ENCODE measurements around the gene NFIA.

GRCh38 chr1:61042466-61043009 is 39.8 kb upstream of the NFIA start:
- TF ChIP-seq PBX3 (CRISPR knock-in tag; IDR thresholded peaks at IDR 0.05): no peak
- TF ChIP-seq, protein P1, sequence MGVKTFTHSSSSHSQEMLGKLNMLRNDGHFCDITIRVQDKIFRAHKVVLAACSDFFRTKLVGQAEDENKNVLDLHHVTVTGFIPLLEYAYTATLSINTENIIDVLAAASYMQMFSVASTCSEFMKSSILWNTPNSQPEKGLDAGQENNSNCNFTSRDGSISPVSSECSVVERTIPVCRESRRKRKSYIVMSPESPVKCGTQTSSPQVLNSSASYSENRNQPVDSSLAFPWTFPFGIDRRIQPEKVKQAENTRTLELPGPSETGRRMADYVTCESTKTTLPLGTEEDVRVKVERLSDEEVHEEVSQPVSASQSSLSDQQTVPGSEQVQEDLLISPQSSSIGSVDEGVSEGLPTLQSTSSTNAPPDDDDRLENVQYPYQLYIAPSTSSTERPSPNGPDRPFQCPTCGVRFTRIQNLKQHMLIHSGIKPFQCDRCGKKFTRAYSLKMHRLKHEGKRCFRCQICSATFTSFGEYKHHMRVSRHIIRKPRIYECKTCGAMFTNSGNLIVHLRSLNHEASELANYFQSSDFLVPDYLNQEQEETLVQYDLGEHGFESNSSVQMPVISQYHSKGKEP (tag by site-specific recombination; IDR thresholded peaks at IDR 0.05): no peak
- no peak for TF ChIP-seq ZNF140 (tag by site-specific recombination; IDR thresholded peaks at IDR 0.05)
- TF ChIP-seq, protein P2, sequence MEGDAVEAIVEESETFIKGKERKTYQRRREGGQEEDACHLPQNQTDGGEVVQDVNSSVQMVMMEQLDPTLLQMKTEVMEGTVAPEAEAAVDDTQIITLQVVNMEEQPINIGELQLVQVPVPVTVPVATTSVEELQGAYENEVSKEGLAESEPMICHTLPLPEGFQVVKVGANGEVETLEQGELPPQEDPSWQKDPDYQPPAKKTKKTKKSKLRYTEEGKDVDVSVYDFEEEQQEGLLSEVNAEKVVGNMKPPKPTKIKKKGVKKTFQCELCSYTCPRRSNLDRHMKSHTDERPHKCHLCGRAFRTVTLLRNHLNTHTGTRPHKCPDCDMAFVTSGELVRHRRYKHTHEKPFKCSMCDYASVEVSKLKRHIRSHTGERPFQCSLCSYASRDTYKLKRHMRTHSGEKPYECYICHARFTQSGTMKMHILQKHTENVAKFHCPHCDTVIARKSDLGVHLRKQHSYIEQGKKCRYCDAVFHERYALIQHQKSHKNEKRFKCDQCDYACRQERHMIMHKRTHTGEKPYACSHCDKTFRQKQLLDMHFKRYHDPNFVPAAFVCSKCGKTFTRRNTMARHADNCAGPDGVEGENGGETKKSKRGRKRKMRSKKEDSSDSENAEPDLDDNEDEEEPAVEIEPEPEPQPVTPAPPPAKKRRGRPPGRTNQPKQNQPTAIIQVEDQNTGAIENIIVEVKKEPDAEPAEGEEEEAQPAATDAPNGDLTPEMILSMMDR (tag by site-specific recombination; IDR thresholded peaks at IDR 0.05): no peak
- no peak for TF ChIP-seq ZNF571 (tag by site-specific recombination; IDR thresholded peaks at IDR 0.05)
- TF ChIP-seq ZBTB17 (tag by site-specific recombination; IDR thresholded peaks at IDR 0.05): no peak
- no peak for TF ChIP-seq GLIS1 (tag by site-specific recombination; IDR thresholded peaks at IDR 0.05)
- TF ChIP-seq ZNF18 (tag by site-specific recombination; IDR thresholded peaks at IDR 0.05): no peak
- TF ChIP-seq, protein P3, sequence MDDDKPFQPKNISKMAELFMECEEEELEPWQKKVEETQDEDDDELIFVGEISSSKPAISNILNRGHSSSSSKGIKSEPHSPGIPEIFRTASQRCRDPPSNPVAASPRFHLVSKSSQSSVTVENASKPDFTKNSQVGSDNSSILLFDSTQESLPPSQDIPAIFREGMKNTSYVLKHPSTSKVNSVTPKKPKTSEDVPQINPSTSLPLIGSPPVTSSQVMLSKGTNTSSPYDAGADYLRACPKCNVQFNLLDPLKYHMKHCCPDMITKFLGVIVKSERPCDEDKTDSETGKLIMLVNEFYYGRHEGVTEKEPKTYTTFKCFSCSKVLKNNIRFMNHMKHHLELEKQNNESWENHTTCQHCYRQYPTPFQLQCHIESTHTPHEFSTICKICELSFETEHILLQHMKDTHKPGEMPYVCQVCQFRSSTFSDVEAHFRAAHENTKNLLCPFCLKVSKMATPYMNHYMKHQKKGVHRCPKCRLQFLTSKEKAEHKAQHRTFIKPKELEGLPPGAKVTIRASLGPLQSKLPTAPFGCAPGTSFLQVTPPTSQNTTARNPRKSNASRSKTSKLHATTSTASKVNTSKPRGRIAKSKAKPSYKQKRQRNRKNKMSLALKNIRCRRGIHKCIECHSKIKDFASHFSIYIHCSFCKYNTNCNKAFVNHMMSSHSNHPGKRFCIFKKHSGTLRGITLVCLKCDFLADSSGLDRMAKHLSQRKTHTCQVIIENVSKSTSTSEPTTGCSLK (tag by site-specific recombination; IDR thresholded peaks at IDR 0.05): no peak
- no peak for TF ChIP-seq OVOL3 (tag by site-specific recombination; IDR thresholded peaks at IDR 0.05)

All from HEK293 (cell line).